Ramos (cell line): ENCODE results near the gene CTNNBIP1.
"Not testable (repeated sequence)": the region's sequence is repeated elsewhere in the genome, so short reads cannot be mapped to it uniquely, and the experiment has no call there.

ENCODE experiments used
- in situ Hi-C: fragments of 300-500 bp; cut with MboI; formaldehyde crosslinking; loops from one replicate; pipeline ENCODE4 v1.14.3; 2022; ENCODE audit warnings: low sequenced_read_pairs; ENCODE audit not compliant: unreplicated experiment

The CTNNBIP1 gene, protein sequence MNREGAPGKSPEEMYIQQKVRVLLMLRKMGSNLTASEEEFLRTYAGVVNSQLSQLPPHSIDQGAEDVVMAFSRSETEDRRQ

DNA sequence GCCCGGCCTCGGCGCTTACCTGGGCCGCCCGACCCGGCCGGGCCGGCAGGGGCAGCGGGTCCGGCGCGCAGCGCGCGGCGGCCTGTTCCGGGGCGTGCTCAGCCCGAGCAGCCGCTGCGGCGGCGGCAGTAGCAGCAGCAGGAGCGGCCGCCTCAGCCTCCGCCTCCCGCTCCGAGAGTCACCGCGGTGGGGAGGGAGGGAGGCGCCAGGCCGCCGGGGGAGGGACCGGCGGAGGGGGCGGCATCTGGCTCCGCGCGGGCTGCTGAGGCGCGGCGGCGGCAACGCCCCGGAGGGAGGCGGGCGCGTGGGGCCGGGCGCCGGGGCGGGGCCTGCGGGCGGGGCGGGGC, at the start of gene CTNNBIP1:
TSS of gene CTNNBIP1 (minus strand) at position 194 of the 347 bp plus-strand sequence. CDS start 38,205 bp downstream, outside the sequence.
- in situ Hi-C loops, result no loop called here

DNA sequence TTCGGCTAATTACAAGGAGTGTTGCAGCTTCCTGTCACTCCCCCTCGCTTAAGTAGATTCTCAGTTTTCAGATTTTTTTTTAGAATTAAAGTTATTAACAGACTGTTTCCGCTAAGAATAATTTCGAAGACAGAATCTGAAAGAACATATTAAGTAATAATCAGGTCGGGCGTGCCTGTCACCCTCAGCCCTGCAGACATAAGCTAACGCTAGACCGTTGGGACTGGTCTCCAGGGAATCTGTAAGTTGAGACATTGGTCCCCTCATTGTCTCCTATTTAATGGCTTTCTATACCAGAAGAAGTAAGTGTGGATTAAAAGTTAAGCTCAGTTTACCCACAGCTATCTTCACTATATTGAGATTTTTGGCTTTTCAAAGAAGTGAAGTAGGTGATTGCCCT, 47.7 kb upstream of the CTNNBIP1 start:
- in situ Hi-C loops, result no loop called here

DNA sequence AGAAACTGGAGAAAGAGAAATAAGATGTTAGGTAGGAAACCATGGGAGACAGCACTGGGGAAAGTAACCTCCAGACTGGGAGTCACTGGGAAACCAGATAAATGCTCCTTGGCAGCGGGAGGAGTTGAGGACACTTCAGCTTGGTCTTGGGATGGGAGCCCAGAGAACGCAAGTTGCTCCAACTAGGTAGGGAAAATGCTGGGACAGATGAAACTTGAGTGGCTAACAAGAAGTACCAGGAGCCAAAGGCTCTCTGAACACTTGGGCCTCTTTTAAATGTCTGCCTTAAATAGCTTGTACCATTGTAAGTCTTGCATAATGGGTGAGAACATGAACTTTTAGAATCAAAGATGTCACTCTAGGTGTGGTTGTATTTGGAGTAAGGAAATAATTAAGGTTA, 36.2 kb upstream of the CTNNBIP1 start:
- in situ Hi-C loops, result loop anchor here (10.0 kb wide), 1 partner anchor 88 kb away; the partner anchor contains the start of gene UBE4B

DNA sequence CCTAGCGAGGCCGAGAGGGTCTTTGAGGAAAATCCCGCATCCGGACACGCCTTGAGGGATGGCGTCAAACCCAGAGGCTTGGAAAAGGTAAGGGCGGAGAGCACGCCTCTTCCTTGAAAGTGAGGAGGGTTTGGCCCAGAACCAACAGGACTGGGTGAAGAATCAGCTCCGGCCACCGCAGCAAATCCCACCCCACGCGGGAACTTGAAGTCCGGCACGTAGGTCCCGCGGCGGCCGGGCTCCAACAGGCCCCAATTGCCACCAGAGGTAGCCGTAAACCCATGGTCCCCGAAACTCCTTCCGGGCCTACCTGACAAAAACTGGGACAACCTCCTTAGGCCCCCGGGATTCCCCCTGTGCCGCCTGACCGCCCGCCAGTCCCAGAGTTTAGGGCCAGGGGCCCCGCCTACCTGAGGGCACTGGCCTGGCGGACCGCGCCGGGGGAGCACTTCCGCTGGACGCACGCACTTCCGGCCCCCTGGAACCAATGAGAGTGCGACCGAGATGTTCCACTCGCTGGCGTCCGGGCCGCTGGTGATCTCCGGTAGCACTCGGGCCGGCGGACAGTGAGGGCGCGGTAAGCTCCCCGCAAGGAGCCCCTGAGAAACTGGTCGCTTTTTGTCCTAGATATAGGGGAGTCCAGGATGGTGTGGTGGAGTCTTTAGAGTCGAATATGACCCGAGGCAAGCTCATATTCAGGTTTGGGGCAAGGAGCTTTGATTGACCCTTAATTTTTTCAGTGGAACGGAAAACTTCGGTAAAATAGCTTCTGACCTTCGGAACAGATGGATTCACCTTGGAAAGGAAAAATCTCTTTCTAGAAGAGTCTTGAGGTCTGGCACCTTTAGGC, 33.1 kb upstream of the CTNNBIP1 start, which contains the start of the genes LZIC and NMNAT1:
TSS of gene LZIC (minus strand) at position 453 of the 850 bp plus-strand sequence. CDS start 6,772 bp downstream, outside the sequence.
TSS of gene NMNAT1 (plus strand) at position 537 of the 850 bp plus-strand sequence. CDS start 28,599 bp downstream, outside the sequence.
- in situ Hi-C loops, result loop anchor here (10.0 kb wide), 1 partner anchor 92 kb away; the partner anchor contains the start of gene UBE4B

DNA sequence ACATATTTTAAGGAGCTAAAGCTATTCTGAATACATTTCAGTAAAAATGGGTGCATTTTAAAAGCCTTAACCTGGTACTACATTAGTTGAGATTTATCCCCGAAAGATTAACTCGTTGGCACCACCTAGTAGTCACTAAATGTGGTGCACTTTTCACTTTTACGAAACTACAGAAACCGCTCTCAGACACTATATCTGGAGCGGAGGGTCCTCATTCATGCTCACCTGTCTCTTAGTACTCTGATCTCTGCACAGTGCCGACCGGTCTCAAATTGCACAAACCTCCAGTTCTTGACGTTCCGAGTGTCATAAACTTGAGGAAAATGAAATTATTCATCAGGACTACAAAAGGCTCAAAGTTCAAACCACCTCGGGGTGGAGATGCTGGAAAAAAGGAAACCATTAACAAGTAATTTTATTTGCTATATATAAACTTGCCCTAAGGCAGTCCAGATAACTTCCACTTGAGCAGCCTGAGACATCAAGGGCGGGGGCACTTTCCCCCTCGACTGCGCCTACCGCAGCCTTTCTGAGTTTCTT, 32.4 kb upstream of the CTNNBIP1 start:
- in situ Hi-C loops, result loop anchor here (10.0 kb wide), 1 partner anchor 92 kb away; the partner anchor contains the start of gene UBE4B

DNA sequence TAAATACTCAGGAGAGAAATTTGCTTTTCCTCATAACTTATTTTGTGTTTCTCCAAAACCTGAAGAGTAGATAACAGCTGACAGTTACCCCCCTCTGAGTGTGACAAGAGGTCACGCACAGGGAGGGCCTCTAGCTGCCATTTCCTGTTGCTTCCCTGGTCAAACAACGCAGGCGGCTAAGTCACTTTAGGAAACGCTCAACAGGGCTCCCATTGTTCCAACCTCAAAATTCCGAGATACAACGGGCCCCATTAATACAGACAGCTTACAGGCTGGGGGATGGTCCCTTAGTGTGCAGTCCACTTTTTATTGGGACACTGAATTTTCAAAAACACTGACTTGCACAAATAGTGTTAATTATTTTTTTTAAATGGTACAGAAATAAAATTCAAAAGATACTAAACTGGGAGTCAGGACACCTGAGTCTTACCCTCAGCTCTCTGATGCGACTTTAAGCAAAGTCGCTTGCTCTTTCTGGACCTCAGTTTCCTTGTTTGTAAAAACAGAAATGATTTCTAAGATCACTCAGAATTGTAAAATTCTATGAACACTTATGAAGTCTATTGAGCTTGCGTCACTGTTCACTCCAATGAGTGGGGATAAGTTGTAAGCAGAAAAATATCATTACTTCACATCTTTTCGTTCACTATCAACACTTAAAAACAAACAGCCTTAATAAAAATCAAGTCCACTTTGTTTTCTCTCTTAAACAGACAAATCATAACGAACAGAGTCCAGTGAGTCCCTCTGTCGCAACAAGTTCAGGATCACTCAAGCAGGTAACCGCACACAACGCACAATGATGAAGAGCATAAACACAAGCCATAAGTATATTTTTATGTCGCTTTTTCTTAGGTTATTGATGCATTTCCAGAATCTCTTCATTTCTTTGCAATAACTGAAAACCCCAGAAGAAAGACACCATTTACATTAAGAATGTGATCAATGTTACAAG, 19.6 kb upstream of the CTNNBIP1 start:
- in situ Hi-C loops, result no loop called here

DNA sequence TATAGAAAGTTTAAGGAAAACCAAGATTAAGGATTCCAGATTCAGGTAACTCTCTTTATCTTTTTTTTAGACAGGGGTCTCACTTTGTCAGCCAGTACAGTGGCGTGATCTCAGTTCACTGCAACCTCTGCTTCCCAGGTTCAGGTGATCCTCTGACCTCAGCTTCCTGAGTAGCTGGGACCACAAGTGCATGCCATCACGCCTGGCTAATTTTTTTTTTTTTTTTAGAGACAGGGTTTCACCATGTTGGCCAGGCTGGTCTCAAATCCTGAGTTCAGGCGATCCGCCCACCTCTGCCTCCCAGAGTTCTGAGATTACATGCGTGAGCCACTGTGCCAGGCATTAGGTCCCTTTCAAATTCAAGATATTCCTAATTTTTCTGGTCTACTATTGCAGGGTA, 17.2 kb upstream of the CTNNBIP1 start:
- in situ Hi-C loops, result no loop called here

DNA sequence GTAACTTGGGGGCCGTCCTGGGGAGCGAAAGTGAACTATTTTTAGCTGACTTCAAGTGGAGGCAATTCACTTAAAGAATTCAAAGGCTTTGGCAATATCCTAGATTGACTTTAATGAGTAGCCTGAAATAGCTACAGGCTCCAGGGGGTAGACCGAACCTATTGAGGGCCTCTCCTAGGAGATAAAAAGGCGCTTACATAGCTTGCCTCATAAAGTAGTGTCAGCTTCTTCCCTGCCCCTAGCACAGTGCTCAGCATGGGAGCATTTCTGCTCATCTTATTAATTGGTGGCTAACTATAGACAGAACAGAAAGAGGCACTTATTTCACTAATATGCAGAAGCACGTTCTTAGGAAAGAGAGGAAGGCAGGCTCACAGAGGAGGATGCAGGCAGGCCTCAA, 12.3 kb upstream of the CTNNBIP1 start:
- in situ Hi-C loops, result no loop called here

DNA sequence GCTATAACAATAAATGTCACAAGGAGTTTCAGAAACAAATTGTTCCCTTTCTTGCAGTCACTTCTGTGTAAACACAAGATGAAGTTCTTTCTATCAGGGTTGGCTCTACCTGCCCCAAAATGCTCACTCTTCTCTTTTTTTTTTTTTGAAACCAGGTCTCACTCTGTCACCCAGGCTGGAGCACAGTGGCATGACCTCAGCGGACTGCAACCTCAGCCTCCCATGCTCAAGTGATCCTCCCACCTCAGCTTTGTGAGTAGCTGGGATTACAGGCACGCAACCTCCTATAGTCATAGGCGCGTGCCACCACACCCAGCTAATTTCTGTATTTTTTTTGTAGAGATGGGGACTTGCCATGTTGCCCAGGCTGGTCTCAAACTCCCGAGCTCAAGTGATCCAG, 10.5 kb upstream of the CTNNBIP1 start:
- in situ Hi-C loops, result no loop called here

DNA sequence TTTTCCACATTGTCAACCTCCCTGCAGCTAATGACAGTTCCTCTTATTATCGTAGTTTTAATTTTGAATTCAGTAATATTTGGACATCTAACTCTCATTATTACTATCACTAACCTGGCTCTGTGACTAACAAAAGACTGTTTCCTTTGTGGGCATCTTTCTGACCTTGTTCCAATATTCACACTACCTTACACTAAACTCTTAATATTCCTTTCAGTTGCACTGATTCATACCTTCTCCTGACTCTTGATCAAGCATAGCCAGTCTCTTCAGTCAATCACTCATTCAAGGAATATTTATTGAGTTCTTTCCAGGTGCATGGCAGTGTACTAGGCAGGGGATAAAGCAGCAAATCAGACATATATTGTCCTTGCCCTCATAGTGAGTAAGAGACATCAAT, 7.8 kb upstream of the CTNNBIP1 start:
- in situ Hi-C loops, result no loop called here

DNA sequence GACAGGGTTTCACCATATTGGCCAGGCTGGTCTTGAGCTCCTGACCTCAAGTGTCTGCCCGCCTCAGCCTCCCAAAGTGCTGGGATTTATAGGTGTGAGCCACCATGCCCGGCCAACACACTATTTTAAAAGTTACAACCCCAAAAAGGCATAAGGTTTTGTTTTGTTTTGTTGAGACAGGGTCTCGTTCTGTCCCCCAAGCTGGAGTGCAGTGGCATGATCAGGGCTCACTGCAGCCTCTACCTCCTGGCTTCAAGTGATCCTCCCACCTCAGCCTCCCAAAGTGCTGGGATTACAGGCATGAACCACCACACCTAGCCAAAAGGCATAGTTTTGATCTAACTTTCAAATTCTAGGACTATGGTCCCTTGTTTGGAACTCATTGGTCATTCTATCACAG, 7.4 kb upstream of the CTNNBIP1 start:
- in situ Hi-C loops, result not testable (repeated sequence)

DNA sequence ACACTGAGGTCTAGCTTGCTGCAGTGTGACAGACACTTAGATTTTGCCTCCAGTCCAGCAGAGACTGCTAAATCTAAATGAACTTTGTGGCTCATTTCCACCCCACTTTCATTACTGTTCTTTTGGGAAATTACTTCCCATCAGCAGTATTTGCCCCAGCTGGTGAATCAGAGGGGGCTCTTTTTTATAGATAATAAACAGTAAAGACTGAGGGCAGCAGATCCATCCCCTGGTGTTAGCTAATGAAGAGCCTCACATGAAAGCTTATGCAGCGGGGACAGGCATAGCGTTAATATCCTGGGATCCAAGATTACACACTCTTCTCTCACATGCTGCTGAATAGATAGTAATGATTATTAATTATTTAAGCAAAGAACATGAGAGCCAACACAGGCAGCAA, 6.4 kb upstream of the CTNNBIP1 start:
- in situ Hi-C loops, result no loop called here

DNA sequence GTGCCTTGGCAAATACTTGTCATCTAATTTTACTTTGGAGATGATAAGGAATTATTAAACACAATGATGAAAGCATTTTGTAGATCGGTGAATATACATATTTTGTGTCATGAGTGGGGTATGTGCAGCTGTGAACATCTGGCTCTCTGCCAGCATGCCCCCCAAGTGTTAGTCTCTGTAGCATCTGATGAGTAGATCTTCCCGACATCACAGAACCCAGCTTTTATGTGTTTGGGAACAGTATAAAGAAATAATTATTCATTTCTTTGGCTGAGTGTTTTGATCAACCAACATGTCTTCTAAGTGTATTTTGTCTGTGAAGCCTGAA, 4.5 kb upstream of the CTNNBIP1 start:
- in situ Hi-C loops, result no loop called here

DNA sequence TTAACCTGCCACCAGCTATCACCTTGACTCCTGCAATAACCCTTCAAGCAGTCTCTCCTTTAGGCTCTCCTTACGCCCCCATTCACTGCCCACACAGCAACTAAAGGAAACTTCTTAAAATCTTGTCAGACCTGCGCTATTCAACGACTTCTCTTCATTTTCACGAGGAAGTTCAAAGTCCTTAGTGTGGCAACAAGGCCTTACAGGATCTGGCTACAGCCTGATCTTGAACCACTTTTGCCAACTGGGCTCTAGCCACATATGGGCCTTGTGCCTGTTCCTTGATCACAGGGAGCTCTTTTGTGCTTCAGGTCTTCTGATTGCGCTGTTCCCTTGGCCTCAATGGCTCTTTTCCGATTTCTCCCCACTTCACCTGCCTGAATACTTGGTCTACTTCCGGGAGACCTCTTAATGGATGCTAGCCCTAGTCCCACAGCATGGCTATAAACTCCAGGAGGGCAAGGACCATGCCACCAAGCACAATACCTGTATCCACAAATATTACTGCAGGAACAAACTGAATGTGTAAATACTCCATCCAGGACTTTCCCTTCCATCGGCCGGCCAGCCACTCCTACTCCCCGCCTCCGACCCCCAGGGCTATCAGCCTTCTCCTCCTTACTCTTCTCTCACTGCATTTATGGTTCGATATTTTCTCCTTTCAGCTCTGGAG, 2.3 kb upstream of the CTNNBIP1 start:
- in situ Hi-C loops, result no loop called here

DNA sequence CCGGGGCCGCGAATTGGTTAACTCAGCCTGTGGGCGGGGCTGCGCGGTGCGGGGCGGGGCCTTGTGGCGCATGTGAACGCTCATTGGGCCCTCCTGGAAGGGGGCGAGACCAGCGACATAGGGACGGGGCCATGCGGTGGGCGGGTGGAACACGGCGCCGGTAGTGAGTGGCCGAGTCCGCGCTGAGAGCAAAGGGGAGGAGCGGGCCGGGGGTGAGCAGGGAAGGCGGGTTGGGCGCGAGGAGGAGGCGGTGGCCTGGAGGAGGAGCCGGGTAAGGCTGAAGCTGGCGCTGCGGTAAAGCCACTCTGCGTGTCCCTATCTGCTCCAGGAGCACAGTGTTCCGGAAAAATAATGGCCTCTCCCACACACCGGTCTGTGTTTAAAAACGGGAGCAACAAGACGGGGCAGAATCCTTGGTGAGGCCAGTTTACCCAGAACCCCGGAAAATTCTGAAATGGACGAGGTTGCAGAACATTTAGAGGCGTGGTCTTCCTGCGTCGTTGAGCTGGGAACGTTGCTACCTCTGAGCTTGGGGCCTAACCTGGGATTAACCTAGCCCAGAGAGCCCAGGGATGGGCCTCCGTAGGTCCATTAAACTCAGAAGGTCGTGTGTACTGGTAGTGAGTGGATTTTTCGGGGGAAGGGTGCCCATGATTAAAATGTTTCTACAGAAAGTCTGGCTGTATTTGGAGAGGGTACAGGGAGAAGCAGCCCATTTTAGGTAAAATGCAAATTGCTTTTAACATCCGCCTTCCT, 532 bp upstream of the CTNNBIP1 start:
- in situ Hi-C loops, result no loop called here

DNA sequence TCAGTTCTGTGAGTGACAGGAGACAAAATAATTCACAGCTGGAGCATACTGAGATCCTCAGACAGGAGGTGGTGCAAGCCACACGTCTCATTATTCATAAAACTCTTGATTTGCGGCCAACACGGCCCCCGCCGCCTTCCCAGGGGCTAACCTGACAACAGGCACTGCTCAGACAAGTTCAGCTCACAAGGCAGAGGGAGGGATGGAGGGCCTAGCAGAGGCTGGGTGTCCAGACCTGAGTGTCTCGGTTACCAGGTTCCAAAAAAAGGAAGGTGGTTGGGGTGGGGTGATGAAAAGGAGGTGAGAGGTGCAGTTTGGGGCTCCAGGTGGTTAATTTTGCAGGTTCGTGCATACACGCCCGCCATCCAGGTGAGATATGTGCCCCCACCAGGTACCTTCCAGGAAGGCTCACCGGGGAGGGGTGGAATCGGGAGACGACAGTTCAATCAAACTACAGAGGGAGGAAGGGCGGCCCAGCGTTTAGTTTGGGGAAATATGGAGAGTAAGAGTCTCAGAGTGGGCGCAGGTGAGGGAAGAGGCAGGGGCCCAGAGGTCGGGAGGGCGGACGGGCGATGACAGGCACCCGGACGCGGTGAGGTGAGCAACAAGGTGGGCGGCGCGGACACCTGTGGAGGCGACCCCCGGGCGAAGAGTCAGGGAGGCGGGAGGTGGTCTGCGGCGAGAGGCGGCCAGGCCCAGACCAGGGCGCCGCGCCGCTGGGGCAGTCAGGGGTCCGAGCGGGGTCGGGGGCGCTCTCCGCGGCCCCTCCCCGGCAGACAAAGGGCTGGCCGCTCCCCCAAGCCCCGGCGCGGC, 629 bp downstream of the CTNNBIP1 start:
- in situ Hi-C loops, result no loop called here

DNA sequence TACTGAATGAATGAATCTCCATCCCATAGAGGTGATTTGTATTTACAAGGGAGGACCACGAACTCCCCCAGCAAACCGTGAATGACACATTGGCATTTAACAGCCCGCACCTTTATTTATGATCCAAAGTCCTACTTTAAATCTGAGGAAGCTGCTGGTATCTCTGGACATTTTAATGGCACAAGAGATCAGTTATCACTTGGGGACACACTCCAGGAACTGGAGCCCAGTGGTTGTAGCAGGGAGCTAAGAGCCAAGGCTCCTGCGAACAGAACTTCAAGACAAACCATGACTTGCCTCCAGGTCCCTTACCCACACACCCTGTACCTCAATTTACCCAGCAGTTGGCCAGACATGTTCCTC, 1.2 kb downstream of the CTNNBIP1 start:
- in situ Hi-C loops, result no loop called here

DNA sequence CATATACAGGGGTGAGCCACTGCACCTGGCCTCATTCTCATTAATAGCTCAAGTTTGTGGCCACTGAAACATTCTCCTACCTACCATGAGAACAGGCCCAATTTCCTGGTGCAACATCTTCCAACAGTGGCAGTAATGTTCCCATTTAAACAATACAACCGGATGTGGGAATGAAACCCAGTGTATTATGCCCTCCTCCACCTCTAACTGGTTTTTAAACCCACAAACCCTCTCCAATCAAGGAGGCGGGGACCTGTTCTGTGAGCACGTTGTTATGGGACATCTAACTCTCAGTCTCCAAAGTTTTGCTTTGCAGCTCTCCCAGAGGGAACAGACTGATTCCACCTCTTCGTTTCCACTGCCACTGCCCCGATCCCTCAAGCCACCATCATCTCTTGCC, 2.6 kb downstream of the CTNNBIP1 start:
- in situ Hi-C loops, result no loop called here
